ENCODE data around the gene LAP3.

- TF ChIP-seq POLR2A (IDR thresholded peaks at IDR 0.05) (no peak), CTCF (IDR thresholded peaks at IDR 0.05) (no peak)
These were observed 70.9 kb downstream of the LAP3 start for GRCh38 chr4:17647927-17648326.

Data from upper lobe of left lung (tissue), 4 donors.